ENCODE measurements around the gene PSME3.
"Not testable (repeated sequence)": the region's sequence is repeated elsewhere in the genome, so short reads cannot be mapped to it uniquely, and the experiment has no call there.

DNA sequence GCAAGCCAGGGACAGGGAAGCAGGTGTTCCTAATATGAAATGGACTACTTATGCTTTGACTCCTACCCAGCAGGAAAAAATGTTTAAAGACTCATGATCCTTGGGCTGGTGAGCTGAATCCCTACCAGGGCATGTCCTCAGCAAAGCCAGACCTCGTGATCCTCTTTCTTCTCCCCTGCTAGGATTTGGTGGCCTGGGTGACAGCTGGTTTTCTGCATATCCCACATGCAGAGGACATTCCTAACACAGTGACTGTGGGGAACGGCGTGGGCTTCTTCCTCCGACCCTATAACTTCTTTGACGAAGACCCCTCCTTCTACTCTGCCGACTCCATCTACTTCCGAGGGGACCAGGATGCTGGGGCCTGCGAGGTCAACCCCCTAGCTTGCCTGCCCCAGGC is 22.9 kb downstream of the PSME3 start:
- not testable (repeated sequence) for TF ChIP-seq POLR2A (IDR thresholded peaks at IDR 0.05; ENCODE audit: low read length); GATA1 (IDR thresholded peaks at IDR 0.05; ENCODE audit: low read depth, low read length)
